ENCODE results near the gene CASP7.

The CASP7 gene

GRCh38 chr10:113665352-113665751, 14.4 kb upstream of the CASP7 start:
- DNase-seq (ENCODE audit: low read depth, low spot score): no peak
- peak overlapping the region; percentile 55 for H3K27ac ChIP-seq

- peak overlapping the region; percentile 55 for H3K27ac ChIP-seq
- peak; percentile 64 for DNase-seq (ENCODE audit: low read depth, low spot score)
Observed at GRCh38 chr10:113665806-113666354, 13.8 kb upstream of the CASP7 start.

GRCh38 chr10:113666682-113667252, 12.9 kb upstream of the CASP7 start:
- H3K27ac ChIP-seq: peak overlapping the region; percentile 55
- no peak for DNase-seq (ENCODE audit: low read depth, low spot score)

- DNase-seq (ENCODE audit: low read depth, low spot score): peak; percentile 40
- peak overlapping the region; percentile 75 for H3K27ac ChIP-seq
Observed at GRCh38 chr10:113680190-113681111, 739 bp downstream of the CASP7 start.

- H3K27ac ChIP-seq: peak overlapping the region; percentile 75
- DNase-seq (ENCODE audit: low read depth, low spot score): no peak
Observed at GRCh38 chr10:113681533-113682470, 2.1 kb downstream of the CASP7 start.

GRCh38 chr10:113683300-113683699, 3.6 kb downstream of the CASP7 start:
- DNase-seq (ENCODE audit: low read depth, low spot score): no peak
- no peak overlapping the region for H3K27ac ChIP-seq

GRCh38 chr10:113686028-113686427, 6.3 kb downstream of the CASP7 start:
- no peak overlapping the region for H3K27ac ChIP-seq
- DNase-seq (ENCODE audit: low read depth, low spot score): no peak

GRCh38 chr10:113687037-113687436, 7.3 kb downstream of the CASP7 start:
- no peak for DNase-seq (ENCODE audit: low read depth, low spot score)
- no peak overlapping the region for H3K27ac ChIP-seq

GRCh38 chr10:113689057-113689456, 9.3 kb downstream of the CASP7 start:
- H3K27ac ChIP-seq: no peak overlapping the region
- no peak for DNase-seq (ENCODE audit: low read depth, low spot score)

GRCh38 chr10:113689574-113689973, 9.9 kb downstream of the CASP7 start:
- no peak for DNase-seq (ENCODE audit: low read depth, low spot score)
- no peak overlapping the region for H3K27ac ChIP-seq

- H3K27ac ChIP-seq: no peak overlapping the region
- DNase-seq (ENCODE audit: low read depth, low spot score): no peak
Observed at GRCh38 chr10:113690749-113691148, 11.0 kb downstream of the CASP7 start.

- H3K27ac ChIP-seq: no peak overlapping the region
- DNase-seq (ENCODE audit: low read depth, low spot score): no peak
Observed at GRCh38 chr10:113691381-113691780, 11.7 kb downstream of the CASP7 start.

- no peak for DNase-seq (ENCODE audit: low read depth, low spot score)
Observed at GRCh38 chr10:113692271-113692670, 12.6 kb downstream of the CASP7 start.

GRCh38 chr10:113693348-113693747, 13.6 kb downstream of the CASP7 start:
- H3K27ac ChIP-seq: no peak overlapping the region
- no peak for DNase-seq (ENCODE audit: low read depth, low spot score)

More at GRCh38 chr10:113692271-113692670, 12.6 kb downstream of the CASP7 start:
- H3K27ac ChIP-seq: no peak overlapping the region

GRCh38 chr10:113695691-113696090, 16.0 kb downstream of the CASP7 start:
- no peak for DNase-seq (ENCODE audit: low read depth, low spot score)
- no peak overlapping the region for H3K27ac ChIP-seq

- DNase-seq (ENCODE audit: low read depth, low spot score): no peak
- H3K27ac ChIP-seq: no peak overlapping the region
Observed at GRCh38 chr10:113697595-113697994, 17.9 kb downstream of the CASP7 start.

- DNase-seq (ENCODE audit: low read depth, low spot score): no peak
- H3K27ac ChIP-seq: no peak overlapping the region
Observed at GRCh38 chr10:113704637-113705343, 25.1 kb downstream of the CASP7 start.

- H3K27ac ChIP-seq: no peak overlapping the region
- no peak for DNase-seq (ENCODE audit: low read depth, low spot score)
Observed at GRCh38 chr10:113705344-113705652, 25.6 kb downstream of the CASP7 start.

GRCh38 chr10:113706623-113707022, 26.9 kb downstream of the CASP7 start:
- no peak for DNase-seq (ENCODE audit: low read depth, low spot score)
- H3K27ac ChIP-seq: no peak overlapping the region

GRCh38 chr10:113708640-113709039, 28.9 kb downstream of the CASP7 start:
- no peak for DNase-seq (ENCODE audit: low read depth, low spot score)
- no peak overlapping the region for H3K27ac ChIP-seq

Measured in epithelial cell of prostate (primary cell).